Measurements from ENCODE around the gene TUT7.
A peak's percentile ranks its signal among the peaks of the same experiment; 100 is the strongest.

TUT7 gene

GRCh38 chr9:86248746-86249145, 105.5 kb downstream of the TUT7 start:
- TF ChIP-seq NFIC (IDR thresholded peaks at IDR 0.05) (no peak), MAX (IDR thresholded peaks at IDR 0.05) (no peak), ZBTB7A (IDR thresholded peaks at IDR 0.05; ENCODE audit: low read depth) (no peak), TCF12 (IDR thresholded peaks at IDR 0.05; ENCODE audit: low read depth) (no peak), TEAD4 (IDR thresholded peaks at IDR 0.05) (no peak), YY1 (IDR thresholded peaks at IDR 0.05; ENCODE audit: low read depth) (no peak), CEBPB (IDR thresholded peaks at IDR 0.05) (no peak), TAF1 (IDR thresholded peaks at IDR 0.05; ENCODE audit: low read depth) (no peak), EP300 (IDR thresholded peaks at IDR 0.05; ENCODE audit: borderline replicate concordance) (no peak), FOXM1 (IDR thresholded peaks at IDR 0.05; ENCODE audit: borderline replicate concordance, low read depth) (no peak), EGR1 (IDR thresholded peaks at IDR 0.05) (no peak), RAD21 (IDR thresholded peaks at IDR 0.05; ENCODE audit: low read depth) (no peak), CREB1 (IDR thresholded peaks at IDR 0.05; ENCODE audit: low read depth) (no peak)
- TF ChIP-seq, protein P1, sequence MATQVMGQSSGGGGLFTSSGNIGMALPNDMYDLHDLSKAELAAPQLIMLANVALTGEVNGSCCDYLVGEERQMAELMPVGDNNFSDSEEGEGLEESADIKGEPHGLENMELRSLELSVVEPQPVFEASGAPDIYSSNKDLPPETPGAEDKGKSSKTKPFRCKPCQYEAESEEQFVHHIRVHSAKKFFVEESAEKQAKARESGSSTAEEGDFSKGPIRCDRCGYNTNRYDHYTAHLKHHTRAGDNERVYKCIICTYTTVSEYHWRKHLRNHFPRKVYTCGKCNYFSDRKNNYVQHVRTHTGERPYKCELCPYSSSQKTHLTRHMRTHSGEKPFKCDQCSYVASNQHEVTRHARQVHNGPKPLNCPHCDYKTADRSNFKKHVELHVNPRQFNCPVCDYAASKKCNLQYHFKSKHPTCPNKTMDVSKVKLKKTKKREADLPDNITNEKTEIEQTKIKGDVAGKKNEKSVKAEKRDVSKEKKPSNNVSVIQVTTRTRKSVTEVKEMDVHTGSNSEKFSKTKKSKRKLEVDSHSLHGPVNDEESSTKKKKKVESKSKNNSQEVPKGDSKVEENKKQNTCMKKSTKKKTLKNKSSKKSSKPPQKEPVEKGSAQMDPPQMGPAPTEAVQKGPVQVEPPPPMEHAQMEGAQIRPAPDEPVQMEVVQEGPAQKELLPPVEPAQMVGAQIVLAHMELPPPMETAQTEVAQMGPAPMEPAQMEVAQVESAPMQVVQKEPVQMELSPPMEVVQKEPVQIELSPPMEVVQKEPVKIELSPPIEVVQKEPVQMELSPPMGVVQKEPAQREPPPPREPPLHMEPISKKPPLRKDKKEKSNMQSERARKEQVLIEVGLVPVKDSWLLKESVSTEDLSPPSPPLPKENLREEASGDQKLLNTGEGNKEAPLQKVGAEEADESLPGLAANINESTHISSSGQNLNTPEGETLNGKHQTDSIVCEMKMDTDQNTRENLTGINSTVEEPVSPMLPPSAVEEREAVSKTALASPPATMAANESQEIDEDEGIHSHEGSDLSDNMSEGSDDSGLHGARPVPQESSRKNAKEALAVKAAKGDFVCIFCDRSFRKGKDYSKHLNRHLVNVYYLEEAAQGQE (IDR thresholded peaks at IDR 0.05; ENCODE audit: low read depth) = no peak
- TF ChIP-seq, protein P2, sequence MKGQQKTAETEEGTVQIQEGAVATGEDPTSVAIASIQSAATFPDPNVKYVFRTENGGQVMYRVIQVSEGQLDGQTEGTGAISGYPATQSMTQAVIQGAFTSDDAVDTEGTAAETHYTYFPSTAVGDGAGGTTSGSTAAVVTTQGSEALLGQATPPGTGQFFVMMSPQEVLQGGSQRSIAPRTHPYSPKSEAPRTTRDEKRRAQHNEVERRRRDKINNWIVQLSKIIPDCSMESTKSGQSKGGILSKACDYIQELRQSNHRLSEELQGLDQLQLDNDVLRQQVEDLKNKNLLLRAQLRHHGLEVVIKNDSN (IDR thresholded peaks at IDR 0.05) = no peak

GRCh38 chr9:86246752-86247161, 107.5 kb downstream of the TUT7 start:
- TF ChIP-seq NFIC (IDR thresholded peaks at IDR 0.05) (no peak), RAD21 (IDR thresholded peaks at IDR 0.05; ENCODE audit: low read depth) (peak; percentile 29; the same call in 1 of the 2 replicates)

DNA sequence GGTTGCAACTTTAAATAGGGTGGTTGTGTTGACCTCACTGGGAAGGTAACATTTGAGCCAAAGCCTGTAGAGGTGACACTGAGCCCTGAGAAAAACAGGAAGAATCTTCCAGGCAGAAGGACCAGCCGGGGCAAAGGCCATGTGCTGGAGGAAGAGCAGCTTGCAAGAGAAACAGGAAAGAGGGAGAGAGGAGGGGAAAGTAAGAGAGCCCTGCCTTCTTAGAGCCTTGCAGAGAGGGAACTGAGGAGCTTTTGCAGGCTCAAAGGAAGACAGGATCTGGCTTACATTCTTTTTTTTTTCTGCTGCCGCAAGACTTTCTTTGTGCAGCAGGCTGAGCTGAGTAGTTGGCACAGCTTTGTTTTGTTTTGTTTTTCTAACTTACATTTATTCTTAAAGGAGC, 112.1 kb downstream of the TUT7 start:
- TF ChIP-seq FOXM1 (IDR thresholded peaks at IDR 0.05; ENCODE audit: borderline replicate concordance, low read depth) (no peak), TEAD4 (IDR thresholded peaks at IDR 0.05) (no peak), MAX (IDR thresholded peaks at IDR 0.05) (no peak), EGR1 (IDR thresholded peaks at IDR 0.05) (no peak), NFIC (IDR thresholded peaks at IDR 0.05) (no peak), CEBPB (IDR thresholded peaks at IDR 0.05) (no peak), CREB1 (IDR thresholded peaks at IDR 0.05; ENCODE audit: low read depth) (no peak), ZBTB7A (IDR thresholded peaks at IDR 0.05; ENCODE audit: low read depth) (no peak), YY1 (IDR thresholded peaks at IDR 0.05; ENCODE audit: low read depth) (no peak), TCF12 (IDR thresholded peaks at IDR 0.05; ENCODE audit: low read depth) (no peak)
- TF ChIP-seq, protein P1 (IDR thresholded peaks at IDR 0.05; ENCODE audit: low read depth) = no peak
- TF ChIP-seq, protein P2 (IDR thresholded peaks at IDR 0.05) = no peak

- TF ChIP-seq RAD21 (IDR thresholded peaks at IDR 0.05; ENCODE audit: low read depth) (no peak), EGR1 (IDR thresholded peaks at IDR 0.05) (no peak), ZBTB7A (IDR thresholded peaks at IDR 0.05; ENCODE audit: low read depth) (no peak), TCF12 (IDR thresholded peaks at IDR 0.05; ENCODE audit: low read depth) (no peak), YY1 (IDR thresholded peaks at IDR 0.05; ENCODE audit: low read depth) (no peak), TAF1 (IDR thresholded peaks at IDR 0.05; ENCODE audit: low read depth) (no peak), NFIC (IDR thresholded peaks at IDR 0.05) (no peak), CREB1 (IDR thresholded peaks at IDR 0.05; ENCODE audit: low read depth) (no peak), CEBPB (IDR thresholded peaks at IDR 0.05) (no peak), FOXM1 (IDR thresholded peaks at IDR 0.05; ENCODE audit: borderline replicate concordance, low read depth) (no peak), MAX (IDR thresholded peaks at IDR 0.05) (no peak), TEAD4 (IDR thresholded peaks at IDR 0.05) (no peak)
- TF ChIP-seq, protein P2 (IDR thresholded peaks at IDR 0.05) = no peak
- TF ChIP-seq, protein P1 (IDR thresholded peaks at IDR 0.05; ENCODE audit: low read depth) = no peak
Measured at GRCh38 chr9:86241216-86241615, 113.0 kb downstream of the TUT7 start.
